ENCODE measurements around the gene AKIP1. TPM values are rescaled to one million over a fixed set of nuclear protein-coding genes. Genes with fewer than 3 reads are reported as not detected.

The AKIP1 gene
- total RNA-seq, 1 experiment from 2014 or later = 26.0 TPM

- Mint-ChIP-seq H3K4me3 (no peak overlapping the region), H3K36me3 (no peaks in the 10 kb centered on the region), H3K27ac (no peak overlapping the region), H3K4me1 (peaks cover 20% of the 10 kb centered on the region), H3K9me3 (no peaks in the 10 kb centered on the region), H3K27me3 (ENCODE audit: low read depth) (no peaks in the 10 kb centered on the region)
- TF ChIP-seq ATF6 (CRISPR knock-in tag; IDR thresholded peaks at IDR 0.05) (no peak), SMAD3 (CRISPR knock-in tag; IDR thresholded peaks at IDR 0.05; ENCODE audit: borderline replicate concordance) (no peak), NFATC4 (CRISPR knock-in tag; IDR thresholded peaks at IDR 0.05) (no peak), IRF1 (CRISPR knock-in tag; IDR thresholded peaks at IDR 0.05) (no peak), CBFB (CRISPR knock-in tag; IDR thresholded peaks at IDR 0.05; ENCODE audit: low read depth) (no peak), ZNF281 (CRISPR knock-in tag; IDR thresholded peaks at IDR 0.05) (no peak), MAX (CRISPR knock-in tag; IDR thresholded peaks at IDR 0.05) (no peak), FOXP1 (CRISPR knock-in tag; IDR thresholded peaks at IDR 0.05; ENCODE audit: borderline replicate concordance) (no peak), GABPB1 (CRISPR knock-in tag; IDR thresholded peaks at IDR 0.05) (no peak), NFYB (CRISPR knock-in tag; conservative IDR thresholded peaks at IDR 0.05; ENCODE audit: low read depth) (no peak), NFE2L1 (CRISPR knock-in tag; IDR thresholded peaks at IDR 0.05) (no peak), RORB (CRISPR knock-in tag; IDR thresholded peaks at IDR 0.05) (no peak), ESRRA (CRISPR knock-in tag; IDR thresholded peaks at IDR 0.05; ENCODE audit: borderline replicate concordance) (no peak), OVOL2 (CRISPR knock-in tag; IDR thresholded peaks at IDR 0.05; ENCODE audit: borderline replicate concordance) (no peak)
- TF ChIP-seq, protein P1, sequence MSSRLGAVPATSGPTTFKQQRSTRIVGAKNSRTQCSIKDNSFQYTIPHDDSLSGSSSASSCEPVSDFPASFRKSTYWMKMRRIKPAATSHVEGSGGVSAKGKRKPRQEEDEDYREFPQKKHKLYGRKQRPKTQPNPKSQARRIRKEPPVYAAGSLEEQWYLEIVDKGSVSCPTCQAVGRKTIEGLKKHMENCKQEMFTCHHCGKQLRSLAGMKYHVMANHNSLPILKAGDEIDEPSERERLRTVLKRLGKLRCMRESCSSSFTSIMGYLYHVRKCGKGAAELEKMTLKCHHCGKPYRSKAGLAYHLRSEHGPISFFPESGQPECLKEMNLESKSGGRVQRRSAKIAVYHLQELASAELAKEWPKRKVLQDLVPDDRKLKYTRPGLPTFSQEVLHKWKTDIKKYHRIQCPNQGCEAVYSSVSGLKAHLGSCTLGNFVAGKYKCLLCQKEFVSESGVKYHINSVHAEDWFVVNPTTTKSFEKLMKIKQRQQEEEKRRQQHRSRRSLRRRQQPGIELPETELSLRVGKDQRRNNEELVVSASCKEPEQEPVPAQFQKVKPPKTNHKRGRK (CRISPR knock-in tag; IDR thresholded peaks at IDR 0.05; ENCODE audit: borderline replicate concordance) = no peak
- TF ChIP-seq, protein P2, sequence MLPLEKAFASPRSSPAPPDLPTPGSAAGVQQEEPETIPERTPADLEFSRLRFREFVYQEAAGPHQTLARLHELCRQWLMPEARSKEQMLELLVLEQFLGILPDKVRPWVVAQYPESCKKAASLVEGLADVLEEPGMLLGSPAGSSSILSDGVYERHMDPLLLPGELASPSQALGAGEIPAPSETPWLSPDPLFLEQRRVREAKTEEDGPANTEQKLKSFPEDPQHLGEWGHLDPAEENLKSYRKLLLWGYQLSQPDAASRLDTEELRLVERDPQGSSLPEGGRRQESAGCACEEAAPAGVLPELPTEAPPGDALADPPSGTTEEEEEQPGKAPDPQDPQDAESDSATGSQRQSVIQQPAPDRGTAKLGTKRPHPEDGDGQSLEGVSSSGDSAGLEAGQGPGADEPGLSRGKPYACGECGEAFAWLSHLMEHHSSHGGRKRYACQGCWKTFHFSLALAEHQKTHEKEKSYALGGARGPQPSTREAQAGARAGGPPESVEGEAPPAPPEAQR (CRISPR knock-in tag; IDR thresholded peaks at IDR 0.05) = no peak
- TF ChIP-seq, protein P3, sequence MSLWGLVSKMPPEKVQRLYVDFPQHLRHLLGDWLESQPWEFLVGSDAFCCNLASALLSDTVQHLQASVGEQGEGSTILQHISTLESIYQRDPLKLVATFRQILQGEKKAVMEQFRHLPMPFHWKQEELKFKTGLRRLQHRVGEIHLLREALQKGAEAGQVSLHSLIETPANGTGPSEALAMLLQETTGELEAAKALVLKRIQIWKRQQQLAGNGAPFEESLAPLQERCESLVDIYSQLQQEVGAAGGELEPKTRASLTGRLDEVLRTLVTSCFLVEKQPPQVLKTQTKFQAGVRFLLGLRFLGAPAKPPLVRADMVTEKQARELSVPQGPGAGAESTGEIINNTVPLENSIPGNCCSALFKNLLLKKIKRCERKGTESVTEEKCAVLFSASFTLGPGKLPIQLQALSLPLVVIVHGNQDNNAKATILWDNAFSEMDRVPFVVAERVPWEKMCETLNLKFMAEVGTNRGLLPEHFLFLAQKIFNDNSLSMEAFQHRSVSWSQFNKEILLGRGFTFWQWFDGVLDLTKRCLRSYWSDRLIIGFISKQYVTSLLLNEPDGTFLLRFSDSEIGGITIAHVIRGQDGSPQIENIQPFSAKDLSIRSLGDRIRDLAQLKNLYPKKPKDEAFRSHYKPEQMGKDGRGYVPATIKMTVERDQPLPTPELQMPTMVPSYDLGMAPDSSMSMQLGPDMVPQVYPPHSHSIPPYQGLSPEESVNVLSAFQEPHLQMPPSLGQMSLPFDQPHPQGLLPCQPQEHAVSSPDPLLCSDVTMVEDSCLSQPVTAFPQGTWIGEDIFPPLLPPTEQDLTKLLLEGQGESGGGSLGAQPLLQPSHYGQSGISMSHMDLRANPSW (CRISPR knock-in tag; conservative IDR thresholded peaks at IDR 0.05; ENCODE audit: low read depth) = no peak
- ChIA-PET CTCF (no interaction called here), POLR2A (no interaction called here)
- DNase-seq (ENCODE audit: low spot score) (no peak), ATAC-seq (no peak)
These were observed 18.1 kb downstream of the AKIP1 start for GRCh38 chr11:8928981-8929615.
